Measurements from ENCODE around the gene COL7A1.

The COL7A1 gene

GRCh38 chr3:48584836-48585235, 10.3 kb downstream of the COL7A1 start:
- no peak for TF ChIP-seq EGR1 (IDR thresholded peaks at IDR 0.05)

GRCh38 chr3:48581621-48582481, 13.3 kb downstream of the COL7A1 start:
- no peak for TF ChIP-seq NFIC (IDR thresholded peaks at IDR 0.05)
- TF ChIP-seq ZBTB7A (IDR thresholded peaks at IDR 0.05; ENCODE audit: low read depth), result no peak
- TF ChIP-seq EGR1 (IDR thresholded peaks at IDR 0.05), result no peak
- TF ChIP-seq CREB1 (IDR thresholded peaks at IDR 0.05; ENCODE audit: low read depth), result no peak
- TF ChIP-seq MAX (IDR thresholded peaks at IDR 0.05), result no peak
- no peak for TF ChIP-seq RAD21 (IDR thresholded peaks at IDR 0.05; ENCODE audit: low read depth)
- no peak for TF ChIP-seq YY1 (IDR thresholded peaks at IDR 0.05; ENCODE audit: low read depth)
- no peak for TF ChIP-seq TAF1 (IDR thresholded peaks at IDR 0.05; ENCODE audit: low read depth)

GRCh38 chr3:48576647-48577046, 18.5 kb downstream of the COL7A1 start:
- no peak for TF ChIP-seq CEBPB (IDR thresholded peaks at IDR 0.05)
- no peak for TF ChIP-seq TCF12 (IDR thresholded peaks at IDR 0.05; ENCODE audit: low read depth)
- TF ChIP-seq EP300 (IDR thresholded peaks at IDR 0.05; ENCODE audit: borderline replicate concordance), result no peak
- TF ChIP-seq MAX (IDR thresholded peaks at IDR 0.05), result no peak
- TF ChIP-seq USF1 (IDR thresholded peaks at IDR 0.05), result no peak
- TF ChIP-seq FOXM1 (IDR thresholded peaks at IDR 0.05; ENCODE audit: borderline replicate concordance, low read depth), result no peak
- no peak for TF ChIP-seq TAF1 (IDR thresholded peaks at IDR 0.05; ENCODE audit: low read depth)
- no peak for TF ChIP-seq CREB1 (IDR thresholded peaks at IDR 0.05; ENCODE audit: low read depth)

GRCh38 chr3:48575366-48575765, 19.8 kb downstream of the COL7A1 start:
- no peak for TF ChIP-seq YY1 (IDR thresholded peaks at IDR 0.05; ENCODE audit: low read depth)

- no peak for TF ChIP-seq MAX (IDR thresholded peaks at IDR 0.05)
Measured at GRCh38 chr3:48573973-48574585, 21.1 kb downstream of the COL7A1 start.

GRCh38 chr3:48572517-48572916, 22.6 kb downstream of the COL7A1 start:
- TF ChIP-seq CREB1 (IDR thresholded peaks at IDR 0.05; ENCODE audit: low read depth), result no peak
- TF ChIP-seq EGR1 (IDR thresholded peaks at IDR 0.05), result no peak
- no peak for TF ChIP-seq ZBTB7A (IDR thresholded peaks at IDR 0.05; ENCODE audit: low read depth)

GRCh38 chr3:48571938-48572337, 23.2 kb downstream of the COL7A1 start:
- TF ChIP-seq RAD21 (IDR thresholded peaks at IDR 0.05; ENCODE audit: low read depth) (no peak), NFIC (IDR thresholded peaks at IDR 0.05) (no peak), CREB1 (IDR thresholded peaks at IDR 0.05; ENCODE audit: low read depth) (no peak), EP300 (IDR thresholded peaks at IDR 0.05; ENCODE audit: borderline replicate concordance) (no peak), TEAD4 (IDR thresholded peaks at IDR 0.05) (no peak), ZBTB7A (IDR thresholded peaks at IDR 0.05; ENCODE audit: low read depth) (no peak), EGR1 (IDR thresholded peaks at IDR 0.05) (no peak), MAX (IDR thresholded peaks at IDR 0.05) (no peak), TAF1 (IDR thresholded peaks at IDR 0.05; ENCODE audit: low read depth) (no peak), TCF12 (IDR thresholded peaks at IDR 0.05; ENCODE audit: low read depth) (no peak), YY1 (IDR thresholded peaks at IDR 0.05; ENCODE audit: low read depth) (no peak), FOXM1 (IDR thresholded peaks at IDR 0.05; ENCODE audit: borderline replicate concordance, low read depth) (no peak)

- TF ChIP-seq REST (IDR thresholded peaks at IDR 0.05; ENCODE audit: low read depth) (no peak), EGR1 (IDR thresholded peaks at IDR 0.05) (no peak), ZBTB7A (IDR thresholded peaks at IDR 0.05; ENCODE audit: low read depth) (no peak), EP300 (IDR thresholded peaks at IDR 0.05; ENCODE audit: borderline replicate concordance) (no peak), TEAD4 (IDR thresholded peaks at IDR 0.05) (no peak), TAF1 (IDR thresholded peaks at IDR 0.05; ENCODE audit: low read depth) (no peak), TCF12 (IDR thresholded peaks at IDR 0.05; ENCODE audit: low read depth) (no peak), USF1 (IDR thresholded peaks at IDR 0.05) (no peak), FOXM1 (IDR thresholded peaks at IDR 0.05; ENCODE audit: borderline replicate concordance, low read depth) (no peak), RAD21 (IDR thresholded peaks at IDR 0.05; ENCODE audit: low read depth) (no peak), CEBPB (IDR thresholded peaks at IDR 0.05) (no peak), MAX (IDR thresholded peaks at IDR 0.05) (no peak), NFIC (IDR thresholded peaks at IDR 0.05) (no peak), CREB1 (IDR thresholded peaks at IDR 0.05; ENCODE audit: low read depth) (no peak), YY1 (IDR thresholded peaks at IDR 0.05; ENCODE audit: low read depth) (no peak)
Measured at GRCh38 chr3:48569808-48570450, 25.2 kb downstream of the COL7A1 start.
